BE2C (cell line): ENCODE measurements around the gene KRT35.

Experiments used
- DNase-seq: peaks from one replicate; pipeline ENCODE4 v3.0.0-alpha.2; 2020
- H3K27me3 ChIP-seq: fragments of 250-450 bp; sonication (Bioruptor Pico); 2 replicates; pipeline ENCODE4 v1.5.1; 2020; ENCODE audit warnings: mild to moderate bottlenecking
- H3K36me3 ChIP-seq: fragments of 250-450 bp; sonication (Bioruptor Pico); 2 replicates; pipeline ENCODE4 v1.5.1; 2020; ENCODE audit warnings: mild to moderate bottlenecking
- H3K4me1 ChIP-seq: fragments of 250-450 bp; sonication (Bioruptor Pico); 2 replicates; pipeline ENCODE4 v1.5.1; 2020
- H3K4me3 ChIP-seq: 2 replicates; pipeline ENCODE4 v1.5.1; 2011; ENCODE audit warnings: low read depth, low read length
- H3K9me3 ChIP-seq: fragments of 250-450 bp; sonication (Bioruptor Pico); 2 replicates; pipeline ENCODE4 v1.5.1; 2020
- CTCF ChIP-seq: IDR thresholded peaks from 2 replicates; pipeline ENCODE4 v1.5.1; 2012; ENCODE audit warnings: mild to moderate bottlenecking, low read depth, low read length

KRT35 gene

GRCh38 chr17:41503202-41503601, 22.3 kb upstream of the KRT35 start:
- no peak for DNase-seq
- no peak overlapping the region for H3K4me3 ChIP-seq
- no peaks in the 10 kb centered on the region for H3K27me3 ChIP-seq
- H3K9me3 ChIP-seq = no peaks in the 10 kb centered on the region
- TF ChIP-seq CTCF = no peak
- H3K4me1 ChIP-seq = peaks cover 5% of the 10 kb centered on the region; the same call in 1 of the 2 replicates
- H3K36me3 ChIP-seq = no peaks in the 10 kb centered on the region

GRCh38 chr17:41500131-41500911, 19.4 kb upstream of the KRT35 start:
- no peak overlapping the region for H3K4me3 ChIP-seq
- no peak for TF ChIP-seq CTCF
- DNase-seq = no peak
- H3K36me3 ChIP-seq = no peaks in the 10 kb centered on the region
- H3K4me1 ChIP-seq = peaks cover 5% of the 10 kb centered on the region; the same call in 1 of the 2 replicates
- H3K27me3 ChIP-seq = no peaks in the 10 kb centered on the region
- H3K9me3 ChIP-seq = no peaks in the 10 kb centered on the region

- Histone ChIP-seq H3K27me3 (no peaks in the 10 kb centered on the region), H3K4me3 (no peak overlapping the region), H3K36me3 (no peaks in the 10 kb centered on the region), H3K4me1 (peaks cover 5% of the 10 kb centered on the region; the same call in 1 of the 2 replicates), H3K9me3 (no peaks in the 10 kb centered on the region)
- DNase-seq = no peak
- TF ChIP-seq CTCF = no peak
Measured at GRCh38 chr17:41499714-41500113, 18.8 kb upstream of the KRT35 start.

GRCh38 chr17:41498276-41498675, 17.3 kb upstream of the KRT35 start:
- no peaks in the 10 kb centered on the region for H3K36me3 ChIP-seq
- no peaks in the 10 kb centered on the region for H3K27me3 ChIP-seq
- peaks cover 5% of the 10 kb centered on the region; the same call in 1 of the 2 replicates for H3K4me1 ChIP-seq
- TF ChIP-seq CTCF = no peak
- DNase-seq = no peak
- H3K9me3 ChIP-seq = no peaks in the 10 kb centered on the region
- no peak overlapping the region for H3K4me3 ChIP-seq

GRCh38 chr17:41496803-41497484, 16.0 kb upstream of the KRT35 start:
- peak; percentile 84 for DNase-seq
- Histone ChIP-seq H3K9me3 (no peaks in the 10 kb centered on the region), H3K27me3 (no peaks in the 10 kb centered on the region), H3K4me1 (peaks cover 13% of the 10 kb centered on the region), H3K4me3 (no peak overlapping the region), H3K36me3 (no peaks in the 10 kb centered on the region)
- peak; percentile 91 for TF ChIP-seq CTCF

- no peak for TF ChIP-seq CTCF
- H3K4me3 ChIP-seq = no peak overlapping the region
- H3K27me3 ChIP-seq = no peaks in the 10 kb centered on the region
- no peaks in the 10 kb centered on the region for H3K9me3 ChIP-seq
- no peaks in the 10 kb centered on the region for H3K36me3 ChIP-seq
- no peak for DNase-seq
- H3K4me1 ChIP-seq = peaks cover 7% of the 10 kb centered on the region
Measured at GRCh38 chr17:41494524-41494923, 13.6 kb upstream of the KRT35 start.
